HG03196 (cell line): ENCODE data around the gene AHDC1.
A peak's percentile ranks its signal among the peaks of the same experiment; 100 is the strongest.

Source experiments
- ATAC-seq: cut with Tn5 transposase; IDR thresholded peaks from one replicate; pipeline ENCODE4 v1.9.1; 2021; ENCODE audit not compliant: unreplicated experiment

AHDC1 gene

GRCh38 chr1:27585684-27586083 is 18.3 kb downstream of the AHDC1 start:
- ATAC-seq, result no peak

GRCh38 chr1:27584453-27584852 is 19.5 kb downstream of the AHDC1 start:
- no peak for ATAC-seq

- no peak for ATAC-seq
These were observed 20.5 kb downstream of the AHDC1 start for GRCh38 chr1:27583479-27583878.

- ATAC-seq, result no peak
These were observed 22.1 kb downstream of the AHDC1 start for GRCh38 chr1:27581823-27582243.

- no peak for ATAC-seq
These were observed 26.3 kb downstream of the AHDC1 start for GRCh38 chr1:27577504-27578188.

GRCh38 chr1:27576806-27577227 is 27.1 kb downstream of the AHDC1 start:
- no peak for ATAC-seq

- no peak for ATAC-seq
These were observed 28.1 kb downstream of the AHDC1 start for GRCh38 chr1:27575840-27576331.

- no peak for ATAC-seq
These were observed 28.8 kb downstream of the AHDC1 start for GRCh38 chr1:27574871-27575831.

- ATAC-seq, result no peak
These were observed 29.8 kb downstream of the AHDC1 start for GRCh38 chr1:27574001-27574781.

GRCh38 chr1:27572679-27573426 is 31.1 kb downstream of the AHDC1 start:
- no peak for ATAC-seq

- ATAC-seq, result no peak
These were observed 31.8 kb downstream of the AHDC1 start for GRCh38 chr1:27572019-27572678.

- ATAC-seq, result no peak
These were observed 32.4 kb downstream of the AHDC1 start for GRCh38 chr1:27571439-27572018.

- no peak for ATAC-seq
These were observed 33.2 kb downstream of the AHDC1 start for GRCh38 chr1:27570784-27571183.

- ATAC-seq, result no peak
These were observed 33.6 kb downstream of the AHDC1 start for GRCh38 chr1:27570356-27570755.

- no peak for ATAC-seq
These were observed 34.2 kb downstream of the AHDC1 start for GRCh38 chr1:27569506-27570291.

GRCh38 chr1:27569088-27569460 is 34.9 kb downstream of the AHDC1 start:
- ATAC-seq, result no peak

GRCh38 chr1:27568300-27569087 is 35.5 kb downstream of the AHDC1 start:
- peak; percentile 77 for ATAC-seq

GRCh38 chr1:27567971-27568299 is 36.0 kb downstream of the AHDC1 start:
- ATAC-seq, result no peak
